ENCODE measurements around the gene FREM1. TPM values are rescaled to one million over a fixed set of nuclear protein-coding genes. Genes with fewer than 3 reads are reported as not detected.

Gene FREM1
- total and polyA plus RNA-seq, 2 of the 4 experiments (the other 2 are of a cell fraction), result under 0.01 TPM; not detected in 1

- Histone ChIP-seq H3K27me3 (ENCODE audit: control insufficient read depth, insufficient read depth, low read length) (no peaks in the 10 kb centered on the region), H2BK15ac (ENCODE audit: low read depth, low read length) (no peak overlapping the region), H3K9me1 (ENCODE audit: insufficient read depth, low read length) (no peaks in the 10 kb centered on the region), H3K27ac (ENCODE audit: insufficient read depth, low read length) (no peak overlapping the region), H4K8ac (ENCODE audit: low read depth in 2 of 2, low read length in 2 of 2) (no peak overlapping the region), H3K36me3 (ENCODE audit: control insufficient read depth, insufficient read depth, low read length) (no peaks in the 10 kb centered on the region), H2BK5ac (ENCODE audit: low read depth, low read length, poor library complexity, severe bottlenecking) (no peak overlapping the region), H3K79me1 (ENCODE audit: low read depth in 1 of 2, low read length in 2 of 2) (no peaks in the 10 kb centered on the region), H3K4me1 (ENCODE audit: control insufficient read depth, insufficient read depth, low read length) (no peaks in the 10 kb centered on the region), H3K18ac (ENCODE audit: low read depth, low read length) (no peak overlapping the region), H2AK9ac (replicated peaks; ENCODE audit: low read depth, low read length, poor library complexity) (no peak overlapping the region), H3K4me3 (ENCODE audit: insufficient read depth, low read depth, low read length) (no peak overlapping the region), H3K56ac (ENCODE audit: extremely low read depth, insufficient read depth, low read length) (no peak overlapping the region), H2AFZ (replicated peaks; ENCODE audit: low read length, poor library complexity) (no peak overlapping the region), H2BK20ac (ENCODE audit: low read depth, low read length) (no peak overlapping the region), H4K20me1 (ENCODE audit: insufficient read depth, low read length) (no peaks in the 10 kb centered on the region), H3K9ac (ENCODE audit: low read depth, low read length) (no peak overlapping the region), H4K91ac (ENCODE audit: insufficient read depth, low read depth, low read length) (no peak overlapping the region), H3K14ac (replicated peaks; ENCODE audit: low read depth, low read length) (no peak overlapping the region), H2BK120ac (ENCODE audit: low read depth, low read length) (no peak overlapping the region), H3K4ac (ENCODE audit: low read depth, low read length) (no peak overlapping the region), H4K5ac (ENCODE audit: low read depth, low read length) (no peak overlapping the region), H2AK5ac (ENCODE audit: low read depth, low read length) (no peak overlapping the region), H3K9me3 (ENCODE audit: control insufficient read depth, insufficient read depth, low read length) (no peaks in the 10 kb centered on the region), H3K4me2 (ENCODE audit: low read depth, low read length) (no peak overlapping the region), H3K23ac (ENCODE audit: low read depth, low read length) (no peak overlapping the region)
- no peak for ATAC-seq (ENCODE audit: low read depth)
- DNase-seq, result no peak
- BruUV-seq (replicated peaks), result no TSS peak
- WGBS, 2 experiments (ENCODE audit: extremely low coverage in 2 of 2, insufficient read length in 1 of 2), result no CpG with 5 or more reads among the region's 1 CpG
- POLR2A ChIA-PET (ENCODE audit: unreplicated experiment), result no interaction called here
- CTCF ChIA-PET, result no interaction called here
- intact Hi-C loops (cut with micrococcal nuclease), result no loop called here
- in situ Hi-C loops (cut with MboI; ENCODE audit: low sequenced_read_pairs), result loop anchor here (25.0 kb wide), 1 partner anchor 307 kb away; no protein-coding TSS in a partner anchor
- dilution Hi-C loops (cut with HindIII; ENCODE audit: low sequenced_read_pairs, unreplicated experiment), result no loop called here
- TF ChIP-seq MXI1 (IDR thresholded peaks at IDR 0.05; ENCODE audit: borderline replicate concordance, low read depth, low read length) (no peak), CTCF (conservative IDR thresholded peaks at IDR 0.05; ENCODE audit: low read depth, low read length) (no peak), POLR2A (IDR thresholded peaks at IDR 0.05; ENCODE audit: low read depth, low read length) (no peak), ELK1 (IDR thresholded peaks at IDR 0.05; ENCODE audit: borderline replicate concordance, low read depth, low read length) (no peak), CHD1 (IDR thresholded peaks at IDR 0.05; ENCODE audit: low read depth, low read length) (no peak), MAFK (IDR thresholded peaks at IDR 0.05; ENCODE audit: low read depth, low read length) (no peak), FOS (IDR thresholded peaks at IDR 0.05; ENCODE audit: low read depth, low read length) (no peak), SMC3 (IDR thresholded peaks at IDR 0.05; ENCODE audit: low read depth, low read length) (no peak), RAD21 (IDR thresholded peaks at IDR 0.05; ENCODE audit: low read length) (no peak), USF2 (IDR thresholded peaks at IDR 0.05; ENCODE audit: low read depth, low read length) (no peak)
Observed at GRCh38 chr9:14830057-14830456, 80.2 kb downstream of the FREM1 start.

Data from IMR-90 (cell line).